Measurements from ENCODE around the gene DESI1. TPM values are rescaled to one million over a fixed set of nuclear protein-coding genes. Genes with fewer than 3 reads are reported as not detected.

Gene DESI1
- total and polyA plus RNA-seq, 2 donors (not counting 1 experiment from before 2014, with no cell fraction given), result 17.3 to 26.3 TPM

GRCh38 chr22:41660416-41660815, 39.6 kb upstream of the DESI1 start:
- no peaks in the 10 kb centered on the region for H3K27me3 ChIP-seq (replicated peaks in 1 of 4; ENCODE audit: control extremely low read depth in 1 of 4, control insufficient read depth in 3 of 4, insufficient read depth in 4 of 4, low read length in 3 of 4)
- H3K27ac ChIP-seq (ENCODE audit: low read length in 2 of 2), result peak overlapping the region in 1 of 2 donors; percentile 19
- ATAC-seq (ENCODE audit: low read depth) (no peak), DNase-seq (no peak)
- intact Hi-C loops (cut with micrococcal nuclease), result no loop called here
- Mint-ChIP-seq H3K4me1 (no peaks in the 10 kb centered on the region), H3K27me3 (no peaks in the 10 kb centered on the region), H3K27ac (no peak overlapping the region), H3K9me3 (ENCODE audit: insufficient read depth) (no peaks in the 10 kb centered on the region), H3K4me3 (no peak overlapping the region)
- H4K20me1 ChIP-seq (ENCODE audit: control insufficient read depth, insufficient read depth, low read length, poor library complexity, severe bottlenecking), result no peaks in the 10 kb centered on the region
- no peak overlapping the region for H3K9ac ChIP-seq (ENCODE audit: low read length)
- WGBS (ENCODE audit: insufficient coverage), result 96% methylated on average over 3 of the region's 3 CpGs
- TF ChIP-seq EZH2 (IDR thresholded peaks at IDR 0.05; ENCODE audit: borderline replicate concordance, insufficient read depth, low read depth, low read length, poor library complexity, severe bottlenecking) (no peak), CTCF (IDR thresholded peaks at IDR 0.05) (no peak)
- no peak overlapping the region for H3K4me2 ChIP-seq (replicated peaks; ENCODE audit: low read depth, low read length, poor library complexity, severe bottlenecking)
- H3K4me3 ChIP-seq (ENCODE audit: control extremely low read depth in 1 of 5, extremely low read depth in 1 of 5, insufficient read depth in 1 of 5, low read depth in 2 of 5, low read length in 4 of 5), result no peak overlapping the region
- no peaks in the 10 kb centered on the region for H3K79me2 ChIP-seq (ENCODE audit: control insufficient read depth, insufficient read depth, low read length)
- CTCF ChIA-PET, result interaction anchor here (0.6 kb wide), 1 partner anchor 17 kb away, joined by 3 read pairs; no protein-coding TSS in a partner anchor
- H2AFZ ChIP-seq (ENCODE audit: insufficient read depth, low read depth, low read length, poor library complexity, severe bottlenecking), result no peak overlapping the region
- no peaks in the 10 kb centered on the region for H3K9me3 ChIP-seq (ENCODE audit: control extremely low read depth in 1 of 3, control insufficient read depth in 2 of 3, insufficient read depth in 1 of 3, low read length in 2 of 3)
- POLR2A ChIA-PET, result no interaction called here
- peaks cover 2 to 88% of the 10 kb centered on the region in 2 experiments for H3K36me3 ChIP-seq (replicated peaks in 1 of 2; ENCODE audit: control extremely low read depth in 1 of 2, control insufficient read depth in 1 of 2, extremely low read depth in 1 of 2, insufficient read depth in 2 of 2, low read length in 1 of 2)
- no peaks in the 10 kb centered on the region for H3K4me1 ChIP-seq (ENCODE audit: control insufficient read depth in 2 of 2, insufficient read depth in 2 of 2, low read length in 2 of 2)

- no CpG with 5 or more reads among the region's 1 CpG for WGBS (ENCODE audit: insufficient coverage)
- Histone ChIP-seq H3K9me3 (ENCODE audit: control extremely low read depth in 1 of 3, control insufficient read depth in 2 of 3, insufficient read depth in 1 of 3, low read length in 2 of 3) (no peaks in the 10 kb centered on the region), H3K4me1 (ENCODE audit: control insufficient read depth in 2 of 2, insufficient read depth in 2 of 2, low read length in 2 of 2) (no peaks in the 10 kb centered on the region), H4K20me1 (ENCODE audit: control insufficient read depth, insufficient read depth, low read length, poor library complexity, severe bottlenecking) (no peaks in the 10 kb centered on the region), H2AFZ (ENCODE audit: insufficient read depth, low read depth, low read length, poor library complexity, severe bottlenecking) (no peak overlapping the region), H3K9ac (ENCODE audit: low read length) (no peak overlapping the region), H3K27ac (ENCODE audit: low read length in 2 of 2) (no peak overlapping the region), H3K79me2 (ENCODE audit: control insufficient read depth, insufficient read depth, low read length) (no peaks in the 10 kb centered on the region), H3K27me3 (replicated peaks in 1 of 4; ENCODE audit: control extremely low read depth in 1 of 4, control insufficient read depth in 3 of 4, insufficient read depth in 4 of 4, low read length in 3 of 4) (no peaks in the 10 kb centered on the region), H3K4me2 (replicated peaks; ENCODE audit: low read depth, low read length, poor library complexity, severe bottlenecking) (no peak overlapping the region), H3K36me3 (replicated peaks in 1 of 2; ENCODE audit: control extremely low read depth in 1 of 2, control insufficient read depth in 1 of 2, extremely low read depth in 1 of 2, insufficient read depth in 2 of 2, low read length in 1 of 2) (peaks cover 2 to 88% of the 10 kb centered on the region in 2 experiments), H3K4me3 (ENCODE audit: control extremely low read depth in 1 of 5, extremely low read depth in 1 of 5, insufficient read depth in 1 of 5, low read depth in 2 of 5, low read length in 4 of 5) (no peak overlapping the region)
- CTCF ChIA-PET, result no interaction called here
- Mint-ChIP-seq H3K9me3 (ENCODE audit: insufficient read depth) (no peaks in the 10 kb centered on the region), H3K4me1 (no peaks in the 10 kb centered on the region), H3K27ac (no peak overlapping the region), H3K4me3 (no peak overlapping the region), H3K27me3 (no peaks in the 10 kb centered on the region)
- intact Hi-C loops (cut with micrococcal nuclease), result no loop called here
- no peak for DNase-seq
- POLR2A ChIA-PET, result no interaction called here
- ATAC-seq (ENCODE audit: low read depth), result no peak
- TF ChIP-seq EZH2 (IDR thresholded peaks at IDR 0.05; ENCODE audit: borderline replicate concordance, insufficient read depth, low read depth, low read length, poor library complexity, severe bottlenecking) (no peak), CTCF (IDR thresholded peaks at IDR 0.05) (no peak)
Measured at GRCh38 chr22:41659941-41660340, 39.1 kb upstream of the DESI1 start.

Data from B cell (primary cell).